ENCODE data around the gene REP15. TPM values are rescaled to one million over a fixed set of nuclear protein-coding genes. Genes with fewer than 3 reads are reported as not detected.

The REP15 gene
- total RNA-seq, 1 experiment from 2014 or later = not detected

Other genes starting within 250 kb of the REP15 start
- gene SMCO2, start 249.7 kb upstream of the REP15 start, total RNA-seq (2014; rRNA removed; shearing (Covaris generic); ENCODE audit: low replicate concordance) = not detected in 2 replicates
- 1.2 and 3.6 TPM in 2 replicates for gene PPFIBP1, start 172.2 kb upstream of the REP15 start, total RNA-seq (2014; rRNA removed; shearing (Covaris generic); ENCODE audit: low replicate concordance)
- 41.3 and 77.0 TPM in 2 replicates for gene MRPS35, start 14.4 kb downstream of the REP15 start, total RNA-seq (2014; rRNA removed; shearing (Covaris generic); ENCODE audit: low replicate concordance)
- 23.7 and 43.9 TPM in 2 replicates for gene KLHL42, start 83.8 kb downstream of the REP15 start, total RNA-seq (2014; rRNA removed; shearing (Covaris generic); ENCODE audit: low replicate concordance)
- not detected in 2 replicates for gene MANSC4, start 83.8 kb downstream of the REP15 start, total RNA-seq (2014; rRNA removed; shearing (Covaris generic); ENCODE audit: low replicate concordance)